Measurements from ENCODE around the gene WDR5.

- TF ChIP-seq, protein P1, sequence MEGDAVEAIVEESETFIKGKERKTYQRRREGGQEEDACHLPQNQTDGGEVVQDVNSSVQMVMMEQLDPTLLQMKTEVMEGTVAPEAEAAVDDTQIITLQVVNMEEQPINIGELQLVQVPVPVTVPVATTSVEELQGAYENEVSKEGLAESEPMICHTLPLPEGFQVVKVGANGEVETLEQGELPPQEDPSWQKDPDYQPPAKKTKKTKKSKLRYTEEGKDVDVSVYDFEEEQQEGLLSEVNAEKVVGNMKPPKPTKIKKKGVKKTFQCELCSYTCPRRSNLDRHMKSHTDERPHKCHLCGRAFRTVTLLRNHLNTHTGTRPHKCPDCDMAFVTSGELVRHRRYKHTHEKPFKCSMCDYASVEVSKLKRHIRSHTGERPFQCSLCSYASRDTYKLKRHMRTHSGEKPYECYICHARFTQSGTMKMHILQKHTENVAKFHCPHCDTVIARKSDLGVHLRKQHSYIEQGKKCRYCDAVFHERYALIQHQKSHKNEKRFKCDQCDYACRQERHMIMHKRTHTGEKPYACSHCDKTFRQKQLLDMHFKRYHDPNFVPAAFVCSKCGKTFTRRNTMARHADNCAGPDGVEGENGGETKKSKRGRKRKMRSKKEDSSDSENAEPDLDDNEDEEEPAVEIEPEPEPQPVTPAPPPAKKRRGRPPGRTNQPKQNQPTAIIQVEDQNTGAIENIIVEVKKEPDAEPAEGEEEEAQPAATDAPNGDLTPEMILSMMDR (IDR thresholded peaks at IDR 0.05) = no peak
- no peak for TF ChIP-seq POLR2A (IDR thresholded peaks at IDR 0.05)
- TF ChIP-seq EP300 (IDR thresholded peaks at IDR 0.05) = no peak
These were observed 16.6 kb downstream of the WDR5 start for GRCh38 chr9:134152488-134152887.

All from ovary (tissue), 3 donors.